Ascending aorta (tissue), 2 donors: ENCODE results near the gene NTM. TPM values are rescaled to one million over a fixed set of nuclear protein-coding genes. Genes with fewer than 3 reads are reported as not detected.

Experiments
- DNase-seq, 2 donors: peaks; one replicate each; pipeline ENCODE4 v3.0.0-alpha.2; 2019; ENCODE audit warnings: low spot score in 2 of 2
- H3K27ac ChIP-seq, 2 donors: fragments of 200-600 bp; sonication (generic); one replicate each; pipeline ENCODE4 v1.5.1; 2016 to 2017; ENCODE audit warnings: mild to moderate bottlenecking in 1 of 2
- H3K27me3 ChIP-seq: fragments of 200-600 bp; sonication (generic); one replicate; pipeline ENCODE4 v1.5.1; 2017
- H3K36me3 ChIP-seq, 2 donors: fragments of 200-600 bp; sonication (generic); one replicate each; pipeline ENCODE4 v1.5.1; 2016
- H3K4me1 ChIP-seq, 2 donors: fragments of 200-600 bp; sonication (generic); one replicate each; pipeline ENCODE4 v1.5.1; 2016 to 2017; ENCODE audit warnings: mild to moderate bottlenecking in 1 of 2
- H3K4me3 ChIP-seq, 2 donors: fragments of 200-600 bp; sonication (generic); one replicate each; pipeline ENCODE4 v1.5.1; 2016 to 2017; ENCODE audit warnings: mild to moderate bottlenecking in 1 of 2
- H3K9me3 ChIP-seq, 2 donors: fragments of 200-600 bp; sonication (generic); one replicate each; pipeline ENCODE4 v1.5.1; 2016
- CTCF ChIP-seq, 3 experiments: fragments of 200-600 bp in 2 of 3; fragments of 450-650 bp in 1 of 3; sonication (generic) in 2 of 3; IDR thresholded peaks; one replicate each; pipeline ENCODE4 v1.5.1; 2016 to 2019; ENCODE audit warnings: antibody characterized with exemption in 3 of 3, mild to moderate bottlenecking in 1 of 3, moderate library complexity in 1 of 3
- intact Hi-C: fragments of 100-400 bp; cut with DNase I; formaldehyde crosslinking; loops from one replicate; pipeline ENCODE4 v1.15.1; 2023
- total RNA-seq: library from RNA; depleted of rRNA; stranded (reverse); fragments of >200 nt; gene quantifications from one replicate; pipeline ENCODE4 v1.1.0, GENCODE V29; 2016

NTM gene
- total RNA-seq, 1 donor from 2014 or later = not detected

GRCh38 chr11:131671320-131671719, 300.9 kb downstream of the NTM start:
- DNase-seq = no peak
- no peak for TF ChIP-seq CTCF (IDR thresholded peaks at IDR 0.05)

GRCh38 chr11:131671734-131672133, 301.3 kb downstream of the NTM start:
- intact Hi-C loops = loop anchor here (5.0 to 10.0 kb wide), 3 partner anchors 609 to 1239 kb away; no protein-coding TSS in a partner anchor
- no peak for TF ChIP-seq CTCF (IDR thresholded peaks at IDR 0.05)
- DNase-seq = no peak

More at GRCh38 chr11:131671320-131671719, 300.9 kb downstream of the NTM start:
- Histone ChIP-seq H3K4me1 (no peaks in the 10 kb centered on the region), H3K9me3 (no peaks in the 10 kb centered on the region), H3K4me3 (no peak overlapping the region), H3K36me3 (no peaks in the 10 kb centered on the region), H3K27ac (no peak overlapping the region), H3K27me3 (no peaks in the 10 kb centered on the region)
- intact Hi-C loops = loop anchor here (5.0 to 10.0 kb wide), 3 partner anchors 609 to 1239 kb away; no protein-coding TSS in a partner anchor

DNA sequence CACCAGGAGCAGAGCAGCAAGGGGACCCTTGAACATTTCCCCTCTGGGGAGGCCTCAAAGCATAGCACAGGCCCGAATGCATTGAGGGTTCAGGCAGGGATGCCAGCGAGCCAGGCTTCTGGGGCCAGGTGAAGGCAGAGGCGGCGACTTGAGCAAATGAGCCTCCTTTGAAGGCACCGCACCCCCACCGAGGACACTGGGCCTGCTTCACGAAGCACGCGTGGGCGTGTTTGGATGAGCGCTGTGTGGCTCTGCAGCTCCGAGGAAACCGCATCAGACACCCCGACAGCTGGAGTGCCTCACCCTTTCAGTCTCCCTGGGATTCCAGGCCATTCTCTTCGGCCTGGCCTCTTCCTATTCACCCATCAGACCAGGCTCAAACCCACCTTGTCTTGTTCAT, 301.8 kb downstream of the NTM start:
- intact Hi-C loops = loop anchor here (5.0 to 10.0 kb wide), 3 partner anchors 610 to 1240 kb away; no protein-coding TSS in a partner anchor
- Histone ChIP-seq H3K36me3 (no peaks in the 10 kb centered on the region), H3K4me1 (no peaks in the 10 kb centered on the region), H3K27ac (no peak overlapping the region), H3K9me3 (no peaks in the 10 kb centered on the region), H3K27me3 (no peaks in the 10 kb centered on the region), H3K4me3 (no peak overlapping the region)
- no peak for DNase-seq
- TF ChIP-seq CTCF (IDR thresholded peaks at IDR 0.05) = no peak

More at GRCh38 chr11:131671734-131672133, 301.3 kb downstream of the NTM start:
- no peak overlapping the region for H3K4me3 ChIP-seq
- H3K36me3 ChIP-seq = no peaks in the 10 kb centered on the region
- H3K27ac ChIP-seq = no peak overlapping the region
- no peaks in the 10 kb centered on the region for H3K27me3 ChIP-seq
- H3K9me3 ChIP-seq = no peaks in the 10 kb centered on the region
- H3K4me1 ChIP-seq = no peaks in the 10 kb centered on the region

DNA sequence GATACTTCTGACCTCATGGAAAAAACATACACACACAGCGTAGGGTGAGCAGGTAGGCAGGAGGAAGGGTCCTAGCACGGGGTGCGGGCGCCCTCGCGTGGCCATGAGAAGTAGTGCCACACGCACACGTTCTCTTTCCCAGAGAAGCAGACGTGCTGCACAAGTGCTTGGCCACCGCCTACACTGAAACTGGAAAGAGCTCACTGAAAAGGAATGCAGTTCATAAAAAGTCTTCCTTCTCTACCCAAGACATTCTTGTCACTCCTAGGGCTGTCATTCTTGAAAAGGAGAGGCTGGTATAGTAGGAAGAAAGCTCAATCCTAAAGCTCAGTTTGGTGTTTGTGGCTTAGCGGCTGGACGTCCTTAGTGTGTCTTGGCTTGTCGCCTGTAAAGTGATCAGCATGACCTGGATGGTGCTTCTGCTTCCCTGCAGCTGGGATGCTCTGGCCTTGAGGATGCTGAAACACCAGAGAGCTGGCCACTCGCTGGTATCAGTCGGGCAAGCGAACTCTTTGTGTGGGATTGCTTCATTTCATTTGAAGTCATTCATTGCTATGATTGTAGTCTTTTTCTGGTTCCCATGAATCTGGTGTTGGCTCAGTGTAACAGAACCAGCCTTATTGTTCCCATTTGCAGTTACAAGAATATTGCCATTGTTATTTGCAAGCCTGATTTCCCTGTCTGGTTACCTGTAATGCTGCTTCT, 303.8 kb downstream of the NTM start:
- DNase-seq = no peak
- Histone ChIP-seq H3K27ac (no peak overlapping the region), H3K9me3 (no peaks in the 10 kb centered on the region), H3K27me3 (no peaks in the 10 kb centered on the region), H3K36me3 (no peaks in the 10 kb centered on the region), H3K4me3 (no peak overlapping the region), H3K4me1 (no peaks in the 10 kb centered on the region)
- intact Hi-C loops = loop anchor here (5.0 to 10.0 kb wide), 3 partner anchors 612 to 1242 kb away; no protein-coding TSS in a partner anchor
- TF ChIP-seq CTCF (IDR thresholded peaks at IDR 0.05) = peak; percentile 58 to 76 (median 68)

DNA sequence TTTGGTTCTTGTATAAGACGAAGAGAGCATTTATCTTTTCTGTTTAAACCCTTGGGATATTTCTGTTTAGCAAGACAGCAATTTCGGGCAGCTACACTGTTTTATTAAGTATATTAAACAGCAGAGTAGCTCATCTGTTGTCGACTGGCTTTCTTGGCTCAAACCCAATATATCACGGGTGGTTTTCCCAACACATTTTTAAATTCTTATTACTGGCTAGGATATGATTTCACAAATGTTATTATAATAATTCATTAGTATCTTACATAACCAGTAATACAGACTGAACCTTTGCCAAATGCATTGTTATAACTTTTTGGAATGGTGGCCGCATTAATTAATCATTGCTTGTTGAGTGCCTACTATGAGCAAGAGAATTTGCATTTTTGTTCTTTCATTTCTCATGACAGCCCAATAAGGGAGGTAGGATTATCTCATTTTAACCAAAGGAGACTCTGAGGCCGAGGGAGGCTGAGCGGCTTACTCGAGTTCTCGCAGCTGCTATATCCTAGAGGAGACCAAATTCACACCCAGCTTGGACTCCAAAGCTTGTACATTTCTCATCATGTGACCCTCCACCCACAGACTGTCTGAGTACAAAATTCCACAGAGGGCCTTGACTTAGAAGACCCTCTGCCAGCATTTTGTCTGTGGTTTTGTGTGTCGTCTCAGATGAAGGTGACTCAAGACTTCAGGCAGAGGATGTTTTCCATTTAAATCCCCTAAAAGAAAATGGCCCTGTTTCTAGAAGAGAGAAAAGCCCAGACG, 304.9 kb downstream of the NTM start:
- DNase-seq = no peak
- TF ChIP-seq CTCF (IDR thresholded peaks at IDR 0.05) = no peak
- Histone ChIP-seq H3K36me3 (no peaks in the 10 kb centered on the region), H3K27ac (no peak overlapping the region), H3K4me1 (no peaks in the 10 kb centered on the region), H3K4me3 (no peak overlapping the region), H3K9me3 (no peaks in the 10 kb centered on the region), H3K27me3 (no peaks in the 10 kb centered on the region)
- intact Hi-C loops = loop anchor here (10.0 kb wide), 1 partner anchor 751 kb away; no protein-coding TSS in a partner anchor
